B cell (primary cell): Measurements from ENCODE around the gene DLX2.

Source experiments
- EZH2 ChIP-seq: IDR thresholded peaks from 2 replicates; pipeline ENCODE4 v1.6.1; 2012; ENCODE audit warnings: borderline replicate concordance, low read depth, mild to moderate bottlenecking, moderate library complexity, low read length; ENCODE audit not compliant: insufficient read depth, poor library complexity, severe bottlenecking
- TF ChIP-seq, protein P1 (sequence below): fragments of 200-600 bp; IDR thresholded peaks from one replicate; pipeline ENCODE4 v1.8.0; 2022; ENCODE audit warnings: antibody characterized with exemption, mild to moderate bottlenecking

- TF ChIP-seq, protein P1, sequence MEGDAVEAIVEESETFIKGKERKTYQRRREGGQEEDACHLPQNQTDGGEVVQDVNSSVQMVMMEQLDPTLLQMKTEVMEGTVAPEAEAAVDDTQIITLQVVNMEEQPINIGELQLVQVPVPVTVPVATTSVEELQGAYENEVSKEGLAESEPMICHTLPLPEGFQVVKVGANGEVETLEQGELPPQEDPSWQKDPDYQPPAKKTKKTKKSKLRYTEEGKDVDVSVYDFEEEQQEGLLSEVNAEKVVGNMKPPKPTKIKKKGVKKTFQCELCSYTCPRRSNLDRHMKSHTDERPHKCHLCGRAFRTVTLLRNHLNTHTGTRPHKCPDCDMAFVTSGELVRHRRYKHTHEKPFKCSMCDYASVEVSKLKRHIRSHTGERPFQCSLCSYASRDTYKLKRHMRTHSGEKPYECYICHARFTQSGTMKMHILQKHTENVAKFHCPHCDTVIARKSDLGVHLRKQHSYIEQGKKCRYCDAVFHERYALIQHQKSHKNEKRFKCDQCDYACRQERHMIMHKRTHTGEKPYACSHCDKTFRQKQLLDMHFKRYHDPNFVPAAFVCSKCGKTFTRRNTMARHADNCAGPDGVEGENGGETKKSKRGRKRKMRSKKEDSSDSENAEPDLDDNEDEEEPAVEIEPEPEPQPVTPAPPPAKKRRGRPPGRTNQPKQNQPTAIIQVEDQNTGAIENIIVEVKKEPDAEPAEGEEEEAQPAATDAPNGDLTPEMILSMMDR: no peak
- TF ChIP-seq EZH2: no peak
Measured at GRCh38 chr2:172085460-172086159, 17.1 kb downstream of the DLX2 start, which contains the start of gene DLX1.
